Glutamatergic neuron (in vitro differentiated cells): ENCODE results near the gene NDUFA12. TPM values are rescaled to one million over a fixed set of nuclear protein-coding genes. Genes with fewer than 3 reads are reported as not detected.

Experiments used
- DNase-seq: peaks from one replicate; pipeline ENCODE4 v3.0.0; 2022
- H3K27ac Mint-ChIP-seq: one replicate; pipeline ENCODE4 v1.8.0; 2020; ENCODE audit warnings: mild to moderate bottlenecking, mixed read lengths, inconsistent platforms; ENCODE audit not compliant: unreplicated experiment
- H3K27me3 Mint-ChIP-seq: one replicate; pipeline ENCODE4 v1.8.0; 2020; ENCODE audit warnings: mild to moderate bottlenecking, moderate library complexity, mixed read lengths, inconsistent platforms; ENCODE audit not compliant: unreplicated experiment
- H3K36me3 Mint-ChIP-seq: one replicate; pipeline ENCODE4 v1.8.0; 2020; ENCODE audit warnings: mild to moderate bottlenecking, mixed read lengths, inconsistent platforms; ENCODE audit not compliant: unreplicated experiment
- H3K4me1 Mint-ChIP-seq: one replicate; pipeline ENCODE4 v1.8.0; 2020; ENCODE audit warnings: mild to moderate bottlenecking, low read depth, mixed read lengths, inconsistent platforms; ENCODE audit not compliant: unreplicated experiment
- H3K4me3 Mint-ChIP-seq: one replicate; pipeline ENCODE4 v1.8.0; 2020; ENCODE audit warnings: mild to moderate bottlenecking, mixed read lengths, inconsistent platforms; ENCODE audit not compliant: unreplicated experiment
- H3K9me3 Mint-ChIP-seq: one replicate; pipeline ENCODE4 v1.8.0; 2020; ENCODE audit warnings: mild to moderate bottlenecking, moderate library complexity, mixed read lengths, inconsistent platforms; ENCODE audit not compliant: unreplicated experiment
- CTCF ChIP-seq: fragments of 200-600 bp; sonication (generic); IDR thresholded peaks from one replicate; pipeline ENCODE4 v1.5.0; 2021; ENCODE audit not compliant: partially characterized antibody, unreplicated experiment
- total RNA-seq: library from RNA; stranded (reverse); fragmentation: NEBNext Ultra II Directional; extraction: Animal tissue kit (Norgen Biotek cat#: 25700); gene quantifications from one replicate; pipeline ENCODE4 v1.2.1, GENCODE V29; 2021; ENCODE audit not compliant: unreplicated experiment

NDUFA12 gene
- total RNA-seq, 1 donor from 2014 or later = 73.8 TPM

GRCh38 chr12:95017482-95017881, 14.0 kb upstream of the NDUFA12 start:
- DNase-seq = no peak
- no peak overlapping the region for H3K4me3 Mint-ChIP-seq
- no peaks in the 10 kb centered on the region for H3K27me3 Mint-ChIP-seq
- no peaks in the 10 kb centered on the region for H3K4me1 Mint-ChIP-seq
- peaks cover 3% of the 10 kb centered on the region for H3K9me3 Mint-ChIP-seq
- TF ChIP-seq CTCF = no peak
- H3K27ac Mint-ChIP-seq = no peak overlapping the region
- peaks cover 5% of the 10 kb centered on the region for H3K36me3 Mint-ChIP-seq

GRCh38 chr12:95016120-95016519, 12.6 kb upstream of the NDUFA12 start:
- H3K27me3 Mint-ChIP-seq = no peaks in the 10 kb centered on the region
- H3K9me3 Mint-ChIP-seq = peaks cover 3% of the 10 kb centered on the region
- no peak for DNase-seq
- H3K4me1 Mint-ChIP-seq = no peaks in the 10 kb centered on the region
- no peak overlapping the region for H3K4me3 Mint-ChIP-seq
- H3K36me3 Mint-ChIP-seq = peaks cover 5% of the 10 kb centered on the region
- no peak for TF ChIP-seq CTCF
- no peak overlapping the region for H3K27ac Mint-ChIP-seq

GRCh38 chr12:95014554-95014953, 11.1 kb upstream of the NDUFA12 start:
- TF ChIP-seq CTCF = no peak
- DNase-seq = no peak
- Mint-ChIP-seq H3K27ac (no peak overlapping the region), H3K36me3 (peaks cover 5% of the 10 kb centered on the region), H3K9me3 (peaks cover under 1% of the 10 kb centered on the region), H3K4me3 (no peak overlapping the region), H3K27me3 (no peaks in the 10 kb centered on the region), H3K4me1 (no peaks in the 10 kb centered on the region)

- H3K27me3 Mint-ChIP-seq = no peaks in the 10 kb centered on the region
- no peak for TF ChIP-seq CTCF
- no peaks in the 10 kb centered on the region for H3K36me3 Mint-ChIP-seq
- no peak for DNase-seq
- no peak overlapping the region for H3K4me3 Mint-ChIP-seq
- H3K4me1 Mint-ChIP-seq = peaks cover 4% of the 10 kb centered on the region
- no peak overlapping the region for H3K27ac Mint-ChIP-seq
- peaks cover 7% of the 10 kb centered on the region for H3K9me3 Mint-ChIP-seq
Observed at GRCh38 chr12:95006206-95006605, 2.7 kb upstream of the NDUFA12 start.

GRCh38 chr12:95004610-95005009, 1.1 kb upstream of the NDUFA12 start:
- H3K27ac Mint-ChIP-seq = no peak overlapping the region
- no peak for TF ChIP-seq CTCF

More at GRCh38 chr12:95004610-95005009, 1.1 kb upstream of the NDUFA12 start:
- H3K27me3 Mint-ChIP-seq = no peaks in the 10 kb centered on the region
- DNase-seq = no peak
- H3K36me3 Mint-ChIP-seq = no peaks in the 10 kb centered on the region
- no peak overlapping the region for H3K4me3 Mint-ChIP-seq
- H3K4me1 Mint-ChIP-seq = peaks cover 4% of the 10 kb centered on the region
- H3K9me3 Mint-ChIP-seq = peaks cover 7% of the 10 kb centered on the region
